GM10248 (cell line): ENCODE measurements around the gene ZNF600.
"Not testable (repeated sequence)": the region's sequence is repeated elsewhere in the genome, so short reads cannot be mapped to it uniquely, and the experiment has no call there.

Source experiments
- CTCF ChIA-PET: fragments of 300-600 bp; sonication (Branson Sonifier 250); formaldehyde crosslinking; extraction: SDS; loops from one replicate; lab custom pipeline; 2021; ENCODE audit warnings: antibody characterized with exemption; lab: Yijun Ruan, JAX
- POLR2A ChIA-PET: fragments of 350-650 bp; sonication (Branson Sonifier 250); formaldehyde crosslinking; extraction: SDS; loops from one replicate; lab custom pipeline; 2020; ENCODE audit warnings: antibody characterized with exemption; lab: Yijun Ruan, JAX
- DNase-seq: peaks from one replicate; pipeline ENCODE4 v3.0.0; 2012; ENCODE audit errors: extremely low spot score
- TF ChIP-seq, protein P1 (sequence below): IDR thresholded peaks from 2 replicates; pipeline ENCODE4 v1.5.1; 2012; ENCODE audit warnings: mild to moderate bottlenecking, low read depth; ENCODE audit errors: extremely low read depth, missing control alignments, control extremely low read depth

Gene ZNF600

DNA sequence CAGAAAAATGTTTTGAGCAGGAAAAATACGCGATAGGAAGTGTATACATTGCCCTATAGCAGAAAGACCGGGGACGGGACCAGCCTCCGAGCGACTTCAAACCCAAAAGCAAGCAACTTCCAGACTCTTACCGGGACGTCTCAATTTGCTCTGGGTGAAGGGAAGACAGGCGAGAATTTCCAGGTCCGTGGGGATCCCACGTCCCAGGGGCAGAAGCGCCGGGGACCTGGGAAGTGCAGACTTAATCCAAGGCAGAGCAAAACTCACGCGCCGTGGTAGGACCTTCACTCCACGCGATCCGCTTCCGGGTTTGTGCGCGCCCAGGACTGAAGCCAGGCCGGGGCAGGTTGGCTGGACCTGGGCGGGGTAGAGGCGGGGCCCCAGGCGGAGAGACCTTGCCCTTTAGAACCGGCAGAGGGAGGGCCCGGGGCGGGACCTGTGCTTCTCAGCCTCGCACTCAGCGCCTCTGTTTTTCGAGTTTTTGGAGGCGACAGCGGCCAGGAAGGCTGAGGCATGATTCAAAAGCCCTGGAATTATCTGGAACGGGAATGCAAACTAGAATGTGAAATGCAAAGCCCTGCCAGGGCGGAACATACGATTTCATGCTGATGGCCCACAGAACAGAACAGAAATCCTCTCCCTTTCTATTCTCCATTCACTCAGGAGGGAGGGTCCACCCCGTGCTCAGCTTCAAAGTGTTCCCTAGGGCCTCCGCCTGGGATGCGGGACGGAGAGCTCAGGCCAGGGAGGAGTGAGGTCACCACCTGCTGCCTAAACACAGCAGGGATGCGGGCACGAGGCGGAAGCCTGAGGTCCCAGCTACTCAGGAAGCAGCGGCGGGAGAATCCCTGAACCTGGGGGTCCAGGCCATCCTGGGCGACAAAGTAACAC lies at the start of gene ZNF600:
Gene ZNF600 (minus strand): TSS at position 328 of the 891 bp plus-strand sequence. CDS start 7,903 bp downstream, outside the sequence.
- CTCF ChIA-PET = not testable (repeated sequence)
- peak; percentile 85 for DNase-seq
- POLR2A ChIA-PET = interaction anchor here (0.6 kb wide), 1 partner anchor 782 kb away, joined by 5 read pairs; no protein-coding TSS in a partner anchor

DNA sequence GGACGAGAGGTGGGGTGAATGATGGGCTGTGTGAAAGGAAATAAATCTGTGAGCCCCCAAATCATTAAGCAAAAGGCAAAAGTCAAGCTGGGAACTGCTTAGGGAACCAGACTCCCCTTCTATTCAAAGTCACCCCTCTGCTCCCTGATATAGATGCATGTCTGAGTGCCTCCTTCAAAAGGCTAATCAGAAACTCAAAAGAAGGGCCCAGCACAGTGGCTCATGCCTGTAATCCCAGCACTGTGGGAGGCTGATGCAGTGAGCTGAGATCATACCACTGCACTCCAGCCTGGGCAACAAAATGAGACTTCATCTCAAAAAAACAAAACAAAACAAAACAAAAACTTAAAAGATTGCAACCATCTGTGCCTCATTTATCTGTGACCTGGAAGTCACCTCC lies 47.7 kb upstream of the ZNF600 start:
- CTCF ChIA-PET, DNase-seq, POLR2A ChIA-PET: not testable (repeated sequence)

DNA sequence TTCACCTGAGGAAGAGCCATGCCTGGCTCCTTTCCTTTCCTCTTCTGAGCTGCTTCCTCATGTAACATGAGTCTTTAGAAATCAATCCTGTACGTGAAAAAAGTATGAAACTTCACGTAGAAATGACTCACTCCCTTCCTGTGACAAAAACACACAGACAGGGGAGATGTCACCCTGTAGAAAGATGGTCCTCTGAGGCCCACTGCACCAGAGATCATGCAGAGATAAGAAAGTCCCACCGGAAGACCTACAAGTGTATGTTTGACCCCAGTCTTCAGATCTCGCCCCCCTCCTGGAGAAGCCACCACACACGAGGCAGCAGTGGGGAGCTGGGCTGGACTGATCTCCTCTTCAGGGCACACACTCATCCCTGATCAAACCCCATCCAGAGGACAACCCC lies 47.0 kb upstream of the ZNF600 start:
- POLR2A ChIA-PET, DNase-seq, CTCF ChIA-PET: not testable (repeated sequence)

DNA sequence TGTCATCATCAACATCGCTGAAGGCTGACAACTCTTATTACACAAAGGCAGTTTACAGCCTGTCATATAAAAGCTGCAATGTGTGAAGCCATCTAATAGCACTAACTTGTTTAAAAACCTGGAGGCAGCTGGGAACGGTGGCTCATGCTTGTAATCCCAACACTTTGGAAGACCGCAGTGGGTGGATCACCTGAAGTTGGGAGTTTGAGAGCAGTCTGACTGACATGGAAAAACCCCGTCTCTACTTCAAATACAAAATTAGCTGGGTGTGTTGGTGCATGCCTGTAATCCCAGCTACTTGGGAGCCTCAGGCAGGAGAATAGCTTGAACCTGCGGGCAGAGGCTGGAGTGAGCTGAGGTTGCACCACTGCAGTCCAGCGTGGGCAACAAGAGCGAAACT lies 43.3 kb upstream of the ZNF600 start:
- CTCF ChIA-PET, POLR2A ChIA-PET, DNase-seq: not testable (repeated sequence)

DNA sequence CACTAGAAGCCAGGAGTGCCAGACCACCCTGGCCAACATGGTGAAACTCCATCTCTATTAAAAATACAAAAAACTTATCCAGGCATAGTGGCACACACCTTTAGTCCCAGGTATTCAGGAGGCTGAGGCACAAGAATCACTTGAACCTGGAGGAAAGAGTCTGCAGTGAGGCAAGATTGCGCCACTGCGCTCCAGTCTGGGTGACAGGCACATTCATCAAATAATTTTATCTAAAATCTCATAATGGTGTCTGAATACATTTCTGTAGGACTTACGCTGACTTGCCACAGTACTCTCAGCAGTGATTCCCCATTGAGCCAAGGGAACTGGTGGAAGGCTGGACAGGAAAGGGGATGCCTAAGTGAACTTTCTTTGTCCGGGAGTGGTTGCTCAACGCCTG lies 39.2 kb upstream of the ZNF600 start:
- TF ChIP-seq, protein P1, sequence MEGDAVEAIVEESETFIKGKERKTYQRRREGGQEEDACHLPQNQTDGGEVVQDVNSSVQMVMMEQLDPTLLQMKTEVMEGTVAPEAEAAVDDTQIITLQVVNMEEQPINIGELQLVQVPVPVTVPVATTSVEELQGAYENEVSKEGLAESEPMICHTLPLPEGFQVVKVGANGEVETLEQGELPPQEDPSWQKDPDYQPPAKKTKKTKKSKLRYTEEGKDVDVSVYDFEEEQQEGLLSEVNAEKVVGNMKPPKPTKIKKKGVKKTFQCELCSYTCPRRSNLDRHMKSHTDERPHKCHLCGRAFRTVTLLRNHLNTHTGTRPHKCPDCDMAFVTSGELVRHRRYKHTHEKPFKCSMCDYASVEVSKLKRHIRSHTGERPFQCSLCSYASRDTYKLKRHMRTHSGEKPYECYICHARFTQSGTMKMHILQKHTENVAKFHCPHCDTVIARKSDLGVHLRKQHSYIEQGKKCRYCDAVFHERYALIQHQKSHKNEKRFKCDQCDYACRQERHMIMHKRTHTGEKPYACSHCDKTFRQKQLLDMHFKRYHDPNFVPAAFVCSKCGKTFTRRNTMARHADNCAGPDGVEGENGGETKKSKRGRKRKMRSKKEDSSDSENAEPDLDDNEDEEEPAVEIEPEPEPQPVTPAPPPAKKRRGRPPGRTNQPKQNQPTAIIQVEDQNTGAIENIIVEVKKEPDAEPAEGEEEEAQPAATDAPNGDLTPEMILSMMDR = no peak
- no peak for DNase-seq
- ChIA-PET CTCF (no interaction called here), POLR2A (no interaction called here)

DNA sequence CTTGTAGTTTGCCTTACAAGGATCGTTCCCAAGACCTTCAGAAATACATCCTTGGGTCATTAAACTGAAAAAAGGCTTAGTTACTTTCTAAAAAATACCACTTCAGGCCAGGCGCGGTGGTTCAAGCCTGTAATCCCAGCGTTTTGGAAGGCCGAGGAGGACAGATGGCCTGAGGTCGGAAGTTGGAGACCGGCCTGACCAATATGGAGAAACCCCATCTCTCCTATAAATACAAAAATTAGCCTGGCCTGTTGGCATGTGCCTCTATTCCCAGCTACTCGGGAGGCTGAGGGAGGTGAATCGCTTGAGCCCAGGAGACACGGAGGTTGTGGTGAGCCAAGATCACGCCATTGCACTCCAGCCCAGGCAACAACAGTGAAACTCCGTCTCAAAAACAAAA lies 37.1 kb upstream of the ZNF600 start:
- DNase-seq = no peak
- TF ChIP-seq, protein P1 = no peak
- CTCF ChIA-PET = interaction anchor here (1.3 kb wide), 1 partner anchor 10 kb away, joined by 3 read pairs; no protein-coding TSS in a partner anchor
- POLR2A ChIA-PET = no interaction called here

DNA sequence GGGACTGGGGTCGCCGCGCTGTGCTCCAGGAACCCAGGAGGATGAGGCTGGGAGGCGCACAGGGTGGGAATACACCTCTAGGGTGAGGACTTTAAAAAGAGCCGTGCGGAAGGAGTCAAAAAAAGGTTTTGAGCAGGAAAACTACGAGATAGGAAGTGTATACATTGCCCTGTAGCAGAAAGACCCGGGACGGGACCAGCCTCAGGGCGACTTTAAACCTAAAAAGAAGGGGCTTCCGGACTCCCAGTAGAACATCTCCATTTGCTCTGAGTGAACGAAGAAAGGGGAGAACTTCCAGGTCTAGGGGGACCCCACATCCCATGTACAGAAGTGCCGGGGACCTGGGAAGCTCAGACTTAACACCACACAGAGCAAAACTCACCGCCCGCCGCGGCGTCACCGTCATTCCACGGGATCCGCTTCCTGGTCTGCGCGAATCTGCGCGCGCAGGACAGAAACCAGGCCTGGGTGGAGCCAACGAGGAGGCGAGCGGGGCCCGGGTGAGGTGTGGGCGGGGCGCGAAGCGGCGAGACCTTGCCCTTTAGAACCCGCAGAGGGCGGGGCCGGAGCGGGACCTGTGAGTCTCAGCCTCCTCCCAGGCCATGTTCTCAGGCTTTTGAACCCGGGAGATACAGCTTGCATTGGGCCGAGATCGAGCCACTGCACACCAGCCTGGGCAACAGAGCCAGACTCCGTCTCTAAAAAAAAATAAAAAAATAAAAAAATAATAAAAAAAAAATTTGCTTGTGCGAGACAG lies 34.8 kb upstream of the ZNF600 start, which contains the start of gene ZNF28:
Gene ZNF28 (minus strand): TSS at position 430 of the 757 bp plus-strand sequence. CDS start 3,675 bp downstream, outside the sequence.
- ChIA-PET POLR2A (interaction anchor here (0.6 kb wide), 1 partner anchor 1131 kb away, joined by 3 read pairs; no protein-coding TSS in a partner anchor), CTCF (interaction anchor here (0.6 kb wide), 1 partner anchor 11 kb away, joined by 4 read pairs; no protein-coding TSS in a partner anchor)
- DNase-seq = peak; percentile 40

DNA sequence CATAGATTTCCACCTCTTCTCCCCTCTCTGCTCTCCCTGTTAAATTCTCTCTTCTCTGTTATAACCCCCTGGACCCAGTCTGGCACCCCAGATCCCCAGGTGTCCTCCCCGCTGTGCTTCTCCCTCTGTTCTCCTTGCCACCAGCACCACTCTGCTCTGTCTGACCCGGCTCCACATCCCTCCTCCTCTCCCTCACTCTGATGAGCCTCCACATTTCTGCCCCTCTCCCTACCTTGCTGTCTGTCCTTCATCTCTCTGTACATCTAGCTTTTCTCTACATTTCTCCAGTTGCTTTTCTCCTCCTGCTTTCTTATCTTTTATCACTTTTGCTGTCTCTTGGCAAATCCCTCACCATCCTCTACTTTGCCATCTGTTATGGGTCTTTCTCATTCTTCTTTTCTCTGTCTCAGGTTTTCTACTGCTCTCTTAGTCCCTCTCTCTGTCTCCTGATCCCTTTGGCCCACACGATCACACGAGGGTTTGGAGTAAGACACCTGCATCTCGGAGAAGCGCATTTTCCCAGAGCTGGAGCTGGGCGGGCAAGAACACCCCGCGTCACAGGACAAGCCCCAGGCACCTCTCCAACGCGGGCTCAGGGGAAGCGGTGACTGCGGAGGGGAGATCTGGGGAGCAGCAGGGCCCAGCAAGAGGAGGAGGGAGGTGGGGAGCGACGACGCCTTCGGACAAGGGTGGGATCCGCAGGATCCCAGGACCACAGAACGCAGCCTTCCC lies 34.0 kb upstream of the ZNF600 start:
- DNase-seq, POLR2A ChIA-PET: not testable (repeated sequence)
- CTCF ChIA-PET = interaction anchor here (0.6 kb wide), 1 partner anchor 11 kb away, joined by 4 read pairs; no protein-coding TSS in a partner anchor

DNA sequence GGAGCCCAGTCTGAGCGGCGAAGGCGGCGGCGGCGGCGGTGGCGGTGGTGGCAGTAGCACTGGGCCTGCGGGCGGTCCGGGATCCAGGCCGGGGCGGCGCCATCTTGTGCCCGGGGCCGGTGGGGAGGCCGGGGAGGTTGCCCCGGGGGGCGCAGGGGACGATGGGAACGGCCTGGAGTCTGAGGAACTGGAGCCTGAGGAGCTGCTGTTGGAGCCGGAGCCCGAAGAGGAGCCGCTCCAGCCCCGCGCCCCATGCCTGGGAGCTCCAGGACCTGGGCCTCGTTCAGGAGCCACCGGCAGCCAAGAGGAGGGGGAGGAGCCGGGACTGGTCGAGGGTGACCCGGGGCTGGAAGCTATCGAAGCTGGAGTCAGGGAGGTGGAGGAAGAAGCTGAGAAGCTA lies 23.2 kb upstream of the ZNF600 start:
- TF ChIP-seq, protein P1 = no peak
- ChIA-PET CTCF (interaction anchor here (0.8 kb wide), 1 partner anchor 11 kb away, joined by 4 read pairs; no protein-coding TSS in a partner anchor), POLR2A (no interaction called here)
- DNase-seq = no peak

DNA sequence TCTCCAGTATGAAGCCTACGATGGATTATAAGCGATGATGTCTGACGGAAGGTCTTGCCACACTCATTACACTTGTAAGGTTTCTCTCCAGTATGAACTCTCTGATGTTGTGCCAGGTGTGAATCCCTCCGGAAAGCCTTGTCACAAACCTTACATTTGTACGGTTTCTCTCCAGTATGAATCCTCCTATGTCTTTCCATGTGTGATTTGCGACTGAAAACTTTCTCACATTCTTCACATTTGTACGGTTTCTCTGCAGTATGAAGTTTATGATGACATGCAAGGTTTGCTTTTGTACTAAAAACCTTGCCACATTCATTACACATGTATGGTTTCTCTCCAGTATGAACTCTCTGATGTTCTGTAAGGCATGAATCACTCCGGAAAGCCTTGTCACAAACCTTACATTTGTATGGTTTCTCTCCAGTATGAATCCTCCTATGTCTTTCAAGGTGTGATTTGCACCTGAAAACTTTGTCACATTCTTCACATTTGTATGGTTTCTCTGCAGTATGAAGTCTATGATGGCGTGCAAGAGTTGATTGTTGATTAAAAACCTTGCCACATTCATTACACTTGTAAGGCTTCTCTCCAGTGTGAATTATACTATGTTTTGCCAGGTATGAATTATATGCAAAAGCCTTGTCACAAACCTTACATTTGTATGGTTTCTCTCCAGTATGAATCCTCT lies 13.5 kb upstream of the ZNF600 start:
- POLR2A ChIA-PET, CTCF ChIA-PET, DNase-seq: not testable (repeated sequence)
